ENCODE results near the gene SIN3A. TPM values are rescaled to one million over a fixed set of nuclear protein-coding genes. Genes with fewer than 3 reads are reported as not detected.
"Not testable (repeated sequence)": the region's sequence is repeated elsewhere in the genome, so short reads cannot be mapped to it uniquely, and the experiment has no call there.

The SIN3A gene
- polyA plus RNA-seq (2013, experiment 1 of 4): 89.6 TPM
- polyA plus RNA-seq (2013, experiment 2 of 4): 101 TPM
- 66.1 TPM for polyA plus RNA-seq (2013, experiment 3 of 4)
- 72.5 TPM for polyA plus RNA-seq (2013, experiment 4 of 4)

- Histone ChIP-seq H3K4me3 (ENCODE audit: insufficient read depth, low read depth, low read length) (peak within 1 kb of the TSS; percentile 84), H3K36me3 (ENCODE audit: control insufficient read depth, insufficient read depth, low read length) (no peaks in the 10 kb centered on the region), H3K9me3 (ENCODE audit: control insufficient read depth, low read length) (no peaks in the 10 kb centered on the region), H3K27ac (ENCODE audit: insufficient read depth, low read depth, low read length, poor library complexity, severe bottlenecking) (peak within 1 kb of the TSS; percentile 95), H3K27me3 (ENCODE audit: control insufficient read depth, insufficient read depth, low read length, poor library complexity, severe bottlenecking) (no peaks in the 10 kb centered on the region), H3K4me1 (ENCODE audit: control insufficient read depth, insufficient read depth, low read length) (peaks cover 3% of the 10 kb centered on the region)
- 0% methylated on average over 36 to 39 of the region's 39 CpGs for WGBS, 2 experiments
Observed at GRCh38 chr15:75451674-75452363, at the start of gene SIN3A. SIN3A (minus strand) TSS chr15:75451690; CDS start chr15:75430375, 21,315 bp downstream.

- Histone ChIP-seq H3K4me1 (ENCODE audit: control insufficient read depth, insufficient read depth, low read length) (no peaks in the 10 kb centered on the region), H3K36me3 (ENCODE audit: control insufficient read depth, insufficient read depth, low read length) (no peaks in the 10 kb centered on the region), H3K4me3 (ENCODE audit: insufficient read depth, low read depth, low read length) (no peak overlapping the region), H3K27ac (ENCODE audit: insufficient read depth, low read depth, low read length, poor library complexity, severe bottlenecking) (no peak overlapping the region), H3K27me3 (ENCODE audit: control insufficient read depth, insufficient read depth, low read length, poor library complexity, severe bottlenecking) (no peaks in the 10 kb centered on the region), H3K9me3 (ENCODE audit: control insufficient read depth, low read length) (no peaks in the 10 kb centered on the region)
- 92 to 95% methylated on average over 2 of the region's 4 CpGs for WGBS, 2 experiments
Observed at GRCh38 chr15:75493732-75494131, 42.2 kb upstream of the SIN3A start.

GRCh38 chr15:75483961-75484360 lies 32.5 kb upstream of the SIN3A start:
- H3K27ac ChIP-seq (ENCODE audit: insufficient read depth, low read depth, low read length, poor library complexity, severe bottlenecking): no peak overlapping the region
- no peak overlapping the region for H3K4me3 ChIP-seq (ENCODE audit: insufficient read depth, low read depth, low read length)
- peaks cover 8% of the 10 kb centered on the region for H3K36me3 ChIP-seq (ENCODE audit: control insufficient read depth, insufficient read depth, low read length)
- 92 to 100% methylated on average over 1 of the region's 1 CpG for WGBS, 2 experiments
- no peaks in the 10 kb centered on the region for H3K27me3 ChIP-seq (ENCODE audit: control insufficient read depth, insufficient read depth, low read length, poor library complexity, severe bottlenecking)
- H3K4me1 ChIP-seq (ENCODE audit: control insufficient read depth, insufficient read depth, low read length): no peaks in the 10 kb centered on the region
- no peaks in the 10 kb centered on the region for H3K9me3 ChIP-seq (ENCODE audit: control insufficient read depth, low read length)

- H3K9me3 ChIP-seq (ENCODE audit: control insufficient read depth, low read length); H3K4me1 ChIP-seq (ENCODE audit: control insufficient read depth, insufficient read depth, low read length); H3K36me3 ChIP-seq (ENCODE audit: control insufficient read depth, insufficient read depth, low read length); H3K27ac ChIP-seq (ENCODE audit: insufficient read depth, low read depth, low read length, poor library complexity, severe bottlenecking); H3K4me3 ChIP-seq (ENCODE audit: insufficient read depth, low read depth, low read length); H3K27me3 ChIP-seq (ENCODE audit: control insufficient read depth, insufficient read depth, low read length, poor library complexity, severe bottlenecking): not testable (repeated sequence)
- 91 to 97% methylated on average over 5 of the region's 5 CpGs for WGBS, 2 experiments
Observed at GRCh38 chr15:75483556-75483955, 32.1 kb upstream of the SIN3A start.

GRCh38 chr15:75483106-75483505 lies 31.6 kb upstream of the SIN3A start:
- 80 to 100% methylated on average over 1 of the region's 1 CpG for WGBS, 2 experiments
- no peak overlapping the region for H3K4me3 ChIP-seq (ENCODE audit: insufficient read depth, low read depth, low read length)
- no peak overlapping the region for H3K27ac ChIP-seq (ENCODE audit: insufficient read depth, low read depth, low read length, poor library complexity, severe bottlenecking)
- H3K36me3 ChIP-seq (ENCODE audit: control insufficient read depth, insufficient read depth, low read length): peaks cover 8% of the 10 kb centered on the region
- no peaks in the 10 kb centered on the region for H3K4me1 ChIP-seq (ENCODE audit: control insufficient read depth, insufficient read depth, low read length)
- H3K27me3 ChIP-seq (ENCODE audit: control insufficient read depth, insufficient read depth, low read length, poor library complexity, severe bottlenecking): no peaks in the 10 kb centered on the region
- no peaks in the 10 kb centered on the region for H3K9me3 ChIP-seq (ENCODE audit: control insufficient read depth, low read length)

GRCh38 chr15:75480463-75480862 lies 29.0 kb upstream of the SIN3A start:
- not testable (repeated sequence) for H3K36me3 ChIP-seq (ENCODE audit: control insufficient read depth, insufficient read depth, low read length); H3K9me3 ChIP-seq (ENCODE audit: control insufficient read depth, low read length); H3K27me3 ChIP-seq (ENCODE audit: control insufficient read depth, insufficient read depth, low read length, poor library complexity, severe bottlenecking); H3K27ac ChIP-seq (ENCODE audit: insufficient read depth, low read depth, low read length, poor library complexity, severe bottlenecking); H3K4me1 ChIP-seq (ENCODE audit: control insufficient read depth, insufficient read depth, low read length); H3K4me3 ChIP-seq (ENCODE audit: insufficient read depth, low read depth, low read length)
- 96% methylated on average over 54 of the region's 54 CpGs for WGBS, 2 experiments

GRCh38 chr15:75479670-75480069 lies 28.2 kb upstream of the SIN3A start:
- Histone ChIP-seq H3K4me1 (ENCODE audit: control insufficient read depth, insufficient read depth, low read length) (no peaks in the 10 kb centered on the region), H3K27me3 (ENCODE audit: control insufficient read depth, insufficient read depth, low read length, poor library complexity, severe bottlenecking) (no peaks in the 10 kb centered on the region), H3K27ac (ENCODE audit: insufficient read depth, low read depth, low read length, poor library complexity, severe bottlenecking) (no peak overlapping the region), H3K36me3 (ENCODE audit: control insufficient read depth, insufficient read depth, low read length) (no peaks in the 10 kb centered on the region), H3K9me3 (ENCODE audit: control insufficient read depth, low read length) (no peaks in the 10 kb centered on the region), H3K4me3 (ENCODE audit: insufficient read depth, low read depth, low read length) (no peak overlapping the region)
- WGBS, 2 experiments: 94% methylated on average over 2 of the region's 2 CpGs

GRCh38 chr15:75477094-75477493 lies 25.6 kb upstream of the SIN3A start:
- H3K4me3 ChIP-seq (ENCODE audit: insufficient read depth, low read depth, low read length); H3K36me3 ChIP-seq (ENCODE audit: control insufficient read depth, insufficient read depth, low read length); H3K4me1 ChIP-seq (ENCODE audit: control insufficient read depth, insufficient read depth, low read length); H3K9me3 ChIP-seq (ENCODE audit: control insufficient read depth, low read length); H3K27me3 ChIP-seq (ENCODE audit: control insufficient read depth, insufficient read depth, low read length, poor library complexity, severe bottlenecking); H3K27ac ChIP-seq (ENCODE audit: insufficient read depth, low read depth, low read length, poor library complexity, severe bottlenecking): not testable (repeated sequence)
- 91 to 96% methylated on average over 5 of the region's 5 CpGs for WGBS, 2 experiments

GRCh38 chr15:75468913-75469598 lies 17.6 kb upstream of the SIN3A start:
- no peaks in the 10 kb centered on the region for H3K9me3 ChIP-seq (ENCODE audit: control insufficient read depth, low read length)
- peaks cover 8% of the 10 kb centered on the region for H3K36me3 ChIP-seq (ENCODE audit: control insufficient read depth, insufficient read depth, low read length)
- H3K27ac ChIP-seq (ENCODE audit: insufficient read depth, low read depth, low read length, poor library complexity, severe bottlenecking): no peak overlapping the region
- no peaks in the 10 kb centered on the region for H3K27me3 ChIP-seq (ENCODE audit: control insufficient read depth, insufficient read depth, low read length, poor library complexity, severe bottlenecking)
- WGBS, 2 experiments: 95 to 97% methylated on average over 2 of the region's 2 CpGs
- no peak overlapping the region for H3K4me3 ChIP-seq (ENCODE audit: insufficient read depth, low read depth, low read length)
- no peaks in the 10 kb centered on the region for H3K4me1 ChIP-seq (ENCODE audit: control insufficient read depth, insufficient read depth, low read length)

- 86 to 89% methylated on average over 4 of the region's 4 CpGs for WGBS, 2 experiments
- H3K4me3 ChIP-seq (ENCODE audit: insufficient read depth, low read depth, low read length): no peak overlapping the region
- no peak overlapping the region for H3K27ac ChIP-seq (ENCODE audit: insufficient read depth, low read depth, low read length, poor library complexity, severe bottlenecking)
Observed at GRCh38 chr15:75460646-75461045, 9.2 kb upstream of the SIN3A start.

More at GRCh38 chr15:75460646-75461045, 9.2 kb upstream of the SIN3A start:
- Histone ChIP-seq H3K27me3 (ENCODE audit: control insufficient read depth, insufficient read depth, low read length, poor library complexity, severe bottlenecking) (no peaks in the 10 kb centered on the region), H3K4me1 (ENCODE audit: control insufficient read depth, insufficient read depth, low read length) (no peaks in the 10 kb centered on the region), H3K9me3 (ENCODE audit: control insufficient read depth, low read length) (no peaks in the 10 kb centered on the region), H3K36me3 (ENCODE audit: control insufficient read depth, insufficient read depth, low read length) (no peaks in the 10 kb centered on the region)

All from ectodermal cell (in vitro differentiated cells).